ENCODE data around the gene OXNAD1. TPM values are rescaled to one million over a fixed set of nuclear protein-coding genes. Genes with fewer than 3 reads are reported as not detected.

Gene OXNAD1
- total RNA-seq, 1 experiment from 2014 or later: 18.5 TPM

GRCh38 chr3:16329826-16330129, 64.8 kb downstream of the OXNAD1 start:
- H2AFZ ChIP-seq: no peak overlapping the region
- no peak overlapping the region for H3K27ac ChIP-seq
- no peak overlapping the region for H3K4me3 ChIP-seq
- no peak for TF ChIP-seq CTCF (conservative IDR thresholded peaks at IDR 0.05)
- TF ChIP-seq EZH2 (IDR thresholded peaks at IDR 0.05; ENCODE audit: low read depth): no peak
- H3K27me3 ChIP-seq (ENCODE audit: insufficient read depth, low read depth): no peaks in the 10 kb centered on the region
- no peaks in the 10 kb centered on the region for H3K36me3 ChIP-seq (ENCODE audit: low read depth)
- no peaks in the 10 kb centered on the region for H3K79me2 ChIP-seq (ENCODE audit: low read depth)
- CTCF ChIA-PET: no interaction called here
- POLR2A ChIA-PET (ENCODE audit: unreplicated experiment): no interaction called here
- no peak for DNase-seq
- no TSS peak for BruUV-seq (replicated peaks)
- no peak overlapping the region for H3K4me2 ChIP-seq
- H3K9me3 ChIP-seq (ENCODE audit: insufficient read depth, low read depth): no peaks in the 10 kb centered on the region
- no peaks in the 10 kb centered on the region for H3K4me1 ChIP-seq (replicated peaks; ENCODE audit: insufficient read depth)
- no peaks in the 10 kb centered on the region; the same call in 1 of the 2 replicates for H3F3A ChIP-seq (ENCODE audit: insufficient read depth, low read depth)
- no peaks in the 10 kb centered on the region for H3K9me2 ChIP-seq (ENCODE audit: insufficient read depth)
- no peaks in the 10 kb centered on the region for H4K20me1 ChIP-seq (ENCODE audit: insufficient read depth)
- intact Hi-C loops (cut with micrococcal nuclease; ENCODE audit: unreplicated experiment): no loop called here

GRCh38 chr3:16330351-16330750, 65.3 kb downstream of the OXNAD1 start:
- Histone ChIP-seq H2AFZ (no peak overlapping the region), H3K36me3 (ENCODE audit: low read depth) (no peaks in the 10 kb centered on the region), H3K9me2 (ENCODE audit: insufficient read depth) (no peaks in the 10 kb centered on the region), H3F3A (ENCODE audit: insufficient read depth, low read depth) (no peaks in the 10 kb centered on the region; the same call in 1 of the 2 replicates), H3K27me3 (ENCODE audit: insufficient read depth, low read depth) (no peaks in the 10 kb centered on the region), H3K9me3 (ENCODE audit: insufficient read depth, low read depth) (no peaks in the 10 kb centered on the region), H3K79me2 (ENCODE audit: low read depth) (no peaks in the 10 kb centered on the region), H3K4me3 (no peak overlapping the region), H3K4me2 (no peak overlapping the region), H3K4me1 (replicated peaks; ENCODE audit: insufficient read depth) (no peaks in the 10 kb centered on the region), H4K20me1 (ENCODE audit: insufficient read depth) (no peaks in the 10 kb centered on the region), H3K27ac (no peak overlapping the region)
- BruUV-seq (replicated peaks): no TSS peak
- TF ChIP-seq EZH2 (IDR thresholded peaks at IDR 0.05; ENCODE audit: low read depth) (no peak), CTCF (conservative IDR thresholded peaks at IDR 0.05) (no peak)
- ChIA-PET CTCF (no interaction called here), POLR2A (ENCODE audit: unreplicated experiment) (no interaction called here)
- no peak for DNase-seq
- intact Hi-C loops (cut with micrococcal nuclease; ENCODE audit: unreplicated experiment): no loop called here

- Histone ChIP-seq H4K20me1 (ENCODE audit: insufficient read depth) (no peaks in the 10 kb centered on the region), H3K36me3 (ENCODE audit: low read depth) (no peaks in the 10 kb centered on the region), H3K9me2 (ENCODE audit: insufficient read depth) (no peaks in the 10 kb centered on the region), H3K4me3 (no peak overlapping the region), H3K27me3 (ENCODE audit: insufficient read depth, low read depth) (no peaks in the 10 kb centered on the region), H3K79me2 (ENCODE audit: low read depth) (no peaks in the 10 kb centered on the region), H3K4me2 (no peak overlapping the region), H3K27ac (no peak overlapping the region), H3K4me1 (replicated peaks; ENCODE audit: insufficient read depth) (no peaks in the 10 kb centered on the region), H3K9me3 (ENCODE audit: insufficient read depth, low read depth) (no peaks in the 10 kb centered on the region), H3F3A (ENCODE audit: insufficient read depth, low read depth) (no peaks in the 10 kb centered on the region; the same call in 1 of the 2 replicates), H2AFZ (no peak overlapping the region)
- no TSS peak for BruUV-seq (replicated peaks)
- DNase-seq: no peak
- ChIA-PET CTCF (no interaction called here), POLR2A (ENCODE audit: unreplicated experiment) (no interaction called here)
- intact Hi-C loops (cut with micrococcal nuclease; ENCODE audit: unreplicated experiment): no loop called here
- no peak for TF ChIP-seq CTCF (conservative IDR thresholded peaks at IDR 0.05)
- no peak for TF ChIP-seq EZH2 (IDR thresholded peaks at IDR 0.05; ENCODE audit: low read depth)
Measured at GRCh38 chr3:16331319-16331883, 66.4 kb downstream of the OXNAD1 start.
